ENCODE results near the gene DHX29.

Gene DHX29

GRCh38 chr5:55232271-55232984, 75.1 kb downstream of the DHX29 start:
- DNase-seq: peak in 1 of 2 experiments; percentile 41

- no peak for DNase-seq
Measured at GRCh38 chr5:55231919-55232270, 75.6 kb downstream of the DHX29 start.

GRCh38 chr5:55231029-55231918, 76.2 kb downstream of the DHX29 start:
- peak in 1 of 2 experiments; percentile 33 for DNase-seq

GRCh38 chr5:55230086-55230629, 77.3 kb downstream of the DHX29 start:
- DNase-seq: no peak

GRCh38 chr5:55227664-55228430, 79.6 kb downstream of the DHX29 start:
- no peak for DNase-seq

- peak in 1 of 2 experiments; percentile 50 for DNase-seq
Measured at GRCh38 chr5:55226934-55227663, 80.4 kb downstream of the DHX29 start, which contains the start of gene MCIDAS. Gene MCIDAS, minus strand, starts transcription at chr5:55227315. Its CDS starts 177 bp downstream, at chr5:55227138.

- peak; percentile 7 to 73 for DNase-seq
Measured at GRCh38 chr5:55226027-55226933, 81.2 kb downstream of the DHX29 start.

- no peak for DNase-seq
Measured at GRCh38 chr5:55225346-55225745, 82.1 kb downstream of the DHX29 start.

GRCh38 chr5:55223812-55224240, 83.7 kb downstream of the DHX29 start:
- DNase-seq: no peak

GRCh38 chr5:55222985-55223811, 84.3 kb downstream of the DHX29 start:
- DNase-seq: no peak

- no peak for DNase-seq
Measured at GRCh38 chr5:55222092-55222984, 85.2 kb downstream of the DHX29 start.

- no peak for DNase-seq
Measured at GRCh38 chr5:55220433-55221185, 86.9 kb downstream of the DHX29 start.

GRCh38 chr5:55219770-55220169, 87.7 kb downstream of the DHX29 start:
- DNase-seq: no peak

GRCh38 chr5:55218967-55219366, 88.5 kb downstream of the DHX29 start:
- peak; percentile 70 to 86 for DNase-seq

GRCh38 chr5:55211184-55211874, 96.2 kb downstream of the DHX29 start:
- DNase-seq: peak in 1 of 2 experiments; percentile 11

Measured in NCI-H526 (cell line).